GM21619 (cell line): ENCODE results near the gene RABGAP1L.
"Not testable (repeated sequence)": the region's sequence is repeated elsewhere in the genome, so short reads cannot be mapped to it uniquely, and the experiment has no call there.

Experiments used
- ATAC-seq: cut with Tn5 transposase; IDR thresholded peaks from one replicate; pipeline ENCODE4 v1.9.1; 2021; ENCODE audit not compliant: unreplicated experiment

The RABGAP1L gene

GRCh38 chr1:174358786-174359453 is 199.6 kb downstream of the RABGAP1L start:
- no peak for ATAC-seq

DNA sequence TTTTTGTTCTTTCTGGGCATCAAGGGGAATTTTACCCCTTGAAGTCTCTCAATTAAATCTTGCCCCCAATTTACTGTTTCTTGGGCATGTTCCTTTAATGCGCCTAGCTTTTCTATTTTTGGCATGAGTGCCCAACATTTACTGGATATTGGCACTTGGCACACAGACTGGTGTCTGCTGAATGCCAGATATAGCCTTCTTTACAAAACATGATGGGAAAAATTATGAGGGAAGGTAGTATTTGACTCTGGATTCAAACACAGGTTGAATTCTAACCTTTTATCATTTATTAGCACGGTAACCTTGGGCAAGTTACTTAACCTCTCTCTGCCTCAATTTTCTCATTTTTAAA is 200.1 kb downstream of the RABGAP1L start:
- no peak for ATAC-seq

- no peak for ATAC-seq
Observed at GRCh38 chr1:174364996-174365736, 205.8 kb downstream of the RABGAP1L start.

GRCh38 chr1:174366946-174367345 is 207.6 kb downstream of the RABGAP1L start:
- ATAC-seq = no peak

DNA sequence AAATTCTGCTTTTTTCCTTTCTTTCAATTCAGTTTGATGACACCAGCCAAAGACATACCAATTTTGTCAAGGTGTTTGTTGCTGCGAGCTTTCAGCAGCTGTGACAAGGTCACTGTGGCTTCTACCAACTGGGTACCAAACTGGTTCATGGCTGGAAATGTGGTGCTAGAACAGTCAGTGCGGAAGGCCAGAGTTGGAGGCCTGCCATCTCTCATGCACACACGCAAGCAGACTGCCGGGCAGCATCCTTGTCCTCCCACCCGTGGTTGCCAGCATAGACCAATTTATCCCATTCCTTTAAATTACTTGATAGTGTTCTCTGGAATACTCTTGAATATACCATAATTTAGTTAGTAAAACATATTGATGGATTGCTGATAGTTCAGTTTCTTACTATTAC is 208.6 kb downstream of the RABGAP1L start:
- no peak for ATAC-seq

GRCh38 chr1:174376030-174376429 is 216.7 kb downstream of the RABGAP1L start:
- ATAC-seq = no peak

DNA sequence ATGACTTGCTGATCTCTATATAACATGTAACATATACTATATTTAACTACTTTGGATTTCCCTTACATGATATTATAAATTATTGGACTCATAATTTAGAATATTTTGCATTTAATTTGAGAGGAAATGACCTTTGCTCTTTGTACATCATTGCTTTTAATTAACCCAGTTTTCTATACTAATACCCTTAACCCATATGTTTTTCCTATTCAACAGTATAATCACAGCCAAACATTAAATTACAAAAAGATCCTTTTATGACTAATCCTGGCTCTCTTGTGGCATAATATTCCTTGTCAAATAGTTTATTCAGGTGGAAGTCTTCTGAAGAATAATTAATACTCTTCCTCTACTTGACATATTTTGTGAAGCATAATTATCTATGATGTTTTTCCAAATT is 232.4 kb downstream of the RABGAP1L start:
- no peak for ATAC-seq

- no peak for ATAC-seq
Observed at GRCh38 chr1:174393885-174394284, 234.6 kb downstream of the RABGAP1L start.

DNA sequence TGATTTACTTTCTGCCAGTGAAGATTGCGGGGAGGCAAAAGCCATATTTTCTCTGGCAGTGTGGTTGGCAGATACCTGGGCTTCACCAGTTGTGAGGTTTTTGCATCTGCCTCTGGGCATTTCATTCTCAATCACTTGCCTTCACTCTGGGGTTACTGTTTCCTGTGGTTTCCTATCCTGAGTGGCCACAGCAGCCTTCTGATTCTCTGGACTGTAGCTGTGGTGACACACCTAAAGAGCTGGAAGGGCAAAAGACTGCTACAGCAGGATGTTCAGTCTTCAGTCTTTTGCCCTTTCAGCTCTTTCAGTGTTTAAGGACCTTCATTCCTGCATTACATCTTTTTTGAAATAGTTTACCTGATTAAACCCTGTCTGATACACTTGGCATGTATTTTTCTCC is 237.9 kb downstream of the RABGAP1L start:
- no peak for ATAC-seq

- ATAC-seq = no peak
Observed at GRCh38 chr1:174398246-174398645, 238.9 kb downstream of the RABGAP1L start.

GRCh38 chr1:174399211-174399610 is 239.9 kb downstream of the RABGAP1L start:
- no peak for ATAC-seq

GRCh38 chr1:174401075-174401474 is 241.8 kb downstream of the RABGAP1L start:
- no peak for ATAC-seq

- ATAC-seq = no peak
Observed at GRCh38 chr1:174405219-174405618, 245.9 kb downstream of the RABGAP1L start.

- ATAC-seq = no peak
Observed at GRCh38 chr1:174406421-174406820, 247.1 kb downstream of the RABGAP1L start.

DNA sequence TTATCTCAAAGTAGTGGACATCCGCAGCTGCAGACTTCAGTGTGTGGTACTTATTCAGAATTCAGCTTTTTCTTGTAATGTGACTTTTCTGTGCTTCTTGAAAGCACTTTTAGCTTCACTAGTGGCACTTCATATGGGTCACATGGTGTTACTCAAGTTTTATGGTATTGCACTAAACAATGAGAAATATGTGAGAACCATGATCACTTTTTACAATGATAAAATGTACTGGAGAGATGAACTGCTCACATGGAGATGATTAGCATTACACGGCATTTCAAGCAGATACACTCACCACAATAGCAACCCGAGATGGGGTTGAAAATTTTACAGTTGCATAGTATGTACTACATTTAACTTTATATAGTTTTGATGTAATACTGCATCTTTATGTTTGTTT is 248.3 kb downstream of the RABGAP1L start:
- ATAC-seq = no peak

DNA sequence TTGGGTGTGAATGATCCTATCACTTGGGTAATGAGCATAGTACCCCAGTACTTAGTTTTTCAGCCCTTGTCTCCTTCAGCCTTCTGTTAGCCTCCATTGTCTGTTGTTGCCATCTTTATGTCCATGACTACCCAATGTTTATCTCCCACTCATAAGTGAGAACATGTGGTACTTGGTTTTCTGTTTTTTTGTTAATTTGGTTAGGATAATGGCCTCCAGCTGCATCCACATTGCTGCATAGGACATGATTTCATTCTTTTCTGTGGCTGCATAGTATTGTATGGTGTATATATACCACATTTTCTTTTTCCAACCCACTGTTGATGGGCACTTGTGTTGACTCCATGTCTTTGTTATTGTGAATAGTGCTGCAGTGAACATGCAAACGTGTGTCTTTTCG is 248.8 kb downstream of the RABGAP1L start:
- ATAC-seq = no peak

DNA sequence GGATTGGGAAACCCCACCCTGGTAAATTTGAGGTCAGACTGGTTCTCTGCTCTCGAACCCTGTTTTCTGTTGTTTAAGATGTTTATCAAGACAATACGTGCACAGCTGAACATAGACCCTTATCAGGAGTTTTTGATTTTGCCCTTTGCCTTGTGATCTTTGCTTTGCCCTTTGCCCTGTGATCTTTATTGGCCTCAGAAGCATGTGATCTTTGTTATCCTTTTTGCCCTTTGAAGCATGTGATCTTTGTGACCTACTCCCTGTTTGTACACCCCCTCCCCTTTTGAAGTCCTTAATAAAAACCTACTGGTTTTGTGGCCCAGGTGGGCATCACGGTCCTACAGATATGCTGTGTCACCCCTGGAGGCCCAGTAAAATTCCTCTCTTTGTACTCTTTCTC is 250.5 kb downstream of the RABGAP1L start:
- ATAC-seq = not testable (repeated sequence)

GRCh38 chr1:174413632-174414031 is 254.3 kb downstream of the RABGAP1L start:
- no peak for ATAC-seq

- no peak for ATAC-seq
Observed at GRCh38 chr1:174414203-174414602, 254.9 kb downstream of the RABGAP1L start.

- no peak for ATAC-seq
Observed at GRCh38 chr1:174415506-174415905, 256.2 kb downstream of the RABGAP1L start.

DNA sequence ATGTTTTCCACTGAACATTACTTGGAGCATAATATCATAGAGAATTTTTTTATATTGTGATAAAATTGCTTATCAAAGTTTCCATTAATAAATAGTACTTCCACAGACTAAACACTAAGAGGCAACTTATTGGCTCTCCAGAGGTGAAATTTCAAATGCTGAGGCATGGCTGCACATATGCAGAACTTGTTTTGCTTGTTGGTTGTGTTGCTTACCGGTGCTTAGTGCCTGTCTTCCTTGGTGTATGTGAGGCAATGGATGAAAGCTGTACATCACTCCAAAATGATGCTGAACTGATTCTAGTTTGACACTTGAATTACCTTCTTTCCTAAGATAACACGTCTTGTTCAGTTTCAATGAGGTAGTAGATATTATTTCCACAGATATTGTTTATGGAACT is 258.6 kb downstream of the RABGAP1L start:
- ATAC-seq = no peak

GRCh38 chr1:174425121-174425520 is 265.8 kb downstream of the RABGAP1L start:
- no peak for ATAC-seq

DNA sequence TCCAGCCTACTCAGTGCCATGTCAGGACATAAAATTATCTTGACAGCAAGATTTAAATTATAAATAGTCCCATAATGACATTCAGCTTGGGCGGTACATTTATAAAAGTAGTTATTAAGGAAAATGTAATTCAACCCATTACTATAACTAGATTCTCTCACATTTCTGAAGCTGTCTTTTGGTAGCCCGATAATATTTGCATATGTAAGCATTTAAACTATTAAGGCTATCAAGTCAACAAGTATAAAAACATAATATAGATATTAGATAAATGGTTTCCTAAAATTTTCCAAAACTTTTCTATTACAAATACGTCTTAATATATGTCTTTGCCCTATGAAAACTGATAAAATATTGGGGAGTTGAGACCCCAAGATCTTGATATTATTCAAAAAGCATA is 266.8 kb downstream of the RABGAP1L start:
- ATAC-seq = no peak
